Measurements from ENCODE around the gene CEMIP. TPM values are rescaled to one million over a fixed set of nuclear protein-coding genes. Genes with fewer than 3 reads are reported as not detected.

CEMIP gene
- total and polyA plus RNA-seq, 2 of the 13 experiments (the other 11 are each of a cell fraction or from before 2014, with no cell fraction given): 4.3 to 28.5 TPM

DNA sequence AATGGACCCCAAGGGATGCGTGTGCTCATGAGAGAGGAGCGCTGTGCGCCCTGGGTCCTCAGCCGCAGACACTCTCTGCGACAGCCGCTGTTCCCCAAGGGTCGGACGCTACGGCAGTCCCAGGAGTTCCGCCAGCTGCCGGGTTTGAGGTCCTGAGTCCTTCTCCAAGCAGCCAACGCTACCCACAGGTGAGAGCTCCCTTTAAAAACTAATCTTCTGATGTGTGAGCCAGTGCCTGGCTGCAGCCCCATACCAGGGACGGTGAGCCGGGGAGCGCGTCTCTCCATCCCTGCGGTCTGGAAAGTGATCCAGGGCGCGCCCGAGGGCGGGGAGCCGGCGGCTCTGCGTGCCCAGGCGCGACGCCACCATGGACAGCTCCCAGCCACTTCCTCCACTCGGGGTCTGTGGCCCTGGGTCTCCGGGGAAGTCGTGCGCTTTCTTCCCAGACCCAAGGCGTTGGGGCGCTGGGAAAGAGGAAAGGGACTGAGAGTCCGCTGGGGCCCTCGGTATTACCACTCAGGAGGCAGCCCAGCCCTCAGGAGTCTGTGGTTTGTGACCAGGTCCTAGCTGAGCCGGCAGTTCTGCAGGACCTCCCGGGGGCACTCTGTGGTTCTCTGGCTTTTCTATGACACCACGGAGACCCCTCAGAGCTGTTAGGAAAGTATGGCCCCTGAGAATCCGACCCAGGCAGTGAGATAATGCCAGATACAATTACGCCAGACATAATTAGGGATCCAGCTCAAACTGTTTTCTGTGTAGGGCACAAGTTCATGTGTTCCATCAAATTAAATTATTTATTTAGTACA, 1.4 kb downstream of the CEMIP start (continued):
- TF ChIP-seq, protein P1, sequence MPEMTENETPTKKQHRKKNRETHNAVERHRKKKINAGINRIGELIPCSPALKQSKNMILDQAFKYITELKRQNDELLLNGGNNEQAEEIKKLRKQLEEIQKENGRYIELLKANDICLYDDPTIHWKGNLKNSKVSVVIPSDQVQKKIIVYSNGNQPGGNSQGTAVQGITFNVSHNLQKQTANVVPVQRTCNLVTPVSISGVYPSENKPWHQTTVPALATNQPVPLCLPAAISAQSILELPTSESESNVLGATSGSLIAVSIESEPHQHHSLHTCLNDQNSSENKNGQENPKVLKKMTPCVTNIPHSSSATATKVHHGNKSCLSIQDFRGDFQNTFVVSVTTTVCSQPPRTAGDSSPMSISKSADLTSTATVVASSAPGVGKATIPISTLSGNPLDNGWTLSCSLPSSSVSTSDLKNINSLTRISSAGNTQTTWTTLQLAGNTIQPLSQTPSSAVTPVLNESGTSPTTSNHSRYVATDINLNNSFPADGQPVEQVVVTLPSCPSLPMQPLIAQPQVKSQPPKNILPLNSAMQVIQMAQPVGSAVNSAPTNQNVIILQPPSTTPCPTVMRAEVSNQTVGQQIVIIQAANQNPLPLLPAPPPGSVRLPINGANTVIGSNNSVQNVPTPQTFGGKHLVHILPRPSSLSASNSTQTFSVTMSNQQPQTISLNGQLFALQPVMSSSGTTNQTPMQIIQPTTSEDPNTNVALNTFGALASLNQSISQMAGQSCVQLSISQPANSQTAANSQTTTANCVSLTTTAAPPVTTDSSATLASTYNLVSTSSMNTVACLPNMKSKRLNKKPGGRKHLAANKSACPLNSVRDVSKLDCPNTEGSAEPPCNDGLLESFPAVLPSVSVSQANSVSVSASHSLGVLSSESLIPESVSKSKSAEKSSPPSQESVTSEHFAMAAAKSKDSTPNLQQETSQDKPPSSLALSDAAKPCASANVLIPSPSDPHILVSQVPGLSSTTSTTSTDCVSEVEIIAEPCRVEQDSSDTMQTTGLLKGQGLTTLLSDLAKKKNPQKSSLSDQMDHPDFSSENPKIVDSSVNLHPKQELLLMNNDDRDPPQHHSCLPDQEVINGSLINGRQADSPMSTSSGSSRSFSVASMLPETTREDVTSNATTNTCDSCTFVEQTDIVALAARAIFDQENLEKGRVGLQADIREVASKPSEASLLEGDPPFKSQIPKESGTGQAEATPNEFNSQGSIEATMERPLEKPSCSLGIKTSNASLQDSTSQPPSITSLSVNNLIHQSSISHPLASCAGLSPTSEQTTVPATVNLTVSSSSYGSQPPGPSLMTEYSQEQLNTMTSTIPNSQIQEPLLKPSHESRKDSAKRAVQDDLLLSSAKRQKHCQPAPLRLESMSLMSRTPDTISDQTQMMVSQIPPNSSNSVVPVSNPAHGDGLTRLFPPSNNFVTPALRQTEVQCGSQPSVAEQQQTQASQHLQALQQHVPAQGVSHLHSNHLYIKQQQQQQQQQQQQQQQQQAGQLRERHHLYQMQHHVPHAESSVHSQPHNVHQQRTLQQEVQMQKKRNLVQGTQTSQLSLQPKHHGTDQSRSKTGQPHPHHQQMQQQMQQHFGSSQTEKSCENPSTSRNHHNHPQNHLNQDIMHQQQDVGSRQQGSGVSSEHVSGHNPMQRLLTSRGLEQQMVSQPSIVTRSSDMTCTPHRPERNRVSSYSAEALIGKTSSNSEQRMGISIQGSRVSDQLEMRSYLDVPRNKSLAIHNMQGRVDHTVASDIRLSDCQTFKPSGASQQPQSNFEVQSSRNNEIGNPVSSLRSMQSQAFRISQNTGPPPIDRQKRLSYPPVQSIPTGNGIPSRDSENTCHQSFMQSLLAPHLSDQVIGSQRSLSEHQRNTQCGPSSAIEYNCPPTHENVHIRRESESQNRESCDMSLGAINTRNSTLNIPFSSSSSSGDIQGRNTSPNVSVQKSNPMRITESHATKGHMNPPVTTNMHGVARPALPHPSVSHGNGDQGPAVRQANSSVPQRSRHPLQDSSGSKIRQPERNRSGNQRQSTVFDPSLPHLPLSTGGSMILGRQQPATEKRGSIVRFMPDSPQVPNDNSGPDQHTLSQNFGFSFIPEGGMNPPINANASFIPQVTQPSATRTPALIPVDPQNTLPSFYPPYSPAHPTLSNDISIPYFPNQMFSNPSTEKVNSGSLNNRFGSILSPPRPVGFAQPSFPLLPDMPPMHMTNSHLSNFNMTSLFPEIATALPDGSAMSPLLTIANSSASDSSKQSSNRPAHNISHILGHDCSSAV (CRISPR knock-in tag; IDR thresholded peaks at IDR 0.05; ENCODE audit: borderline replicate concordance): 0 out of 2 replicates have a peak, but pooled peaks have one; percentile 53
- TF ChIP-seq GLI4 (CRISPR knock-in tag; IDR thresholded peaks at IDR 0.05; ENCODE audit: borderline replicate concordance) (peak; percentile 73; the same call in 1 of the 2 replicates), ZSCAN20 (CRISPR knock-in tag; IDR thresholded peaks at IDR 0.05; ENCODE audit: borderline replicate concordance) (peak; percentile 86; the same call in 1 of the 2 replicates), ARID2 (CRISPR knock-in tag; IDR thresholded peaks at IDR 0.05; ENCODE audit: borderline replicate concordance) (peak; percentile 86), ZNF788 (CRISPR knock-in tag; IDR thresholded peaks at IDR 0.05; ENCODE audit: borderline replicate concordance) (peak; percentile 81; the same call in 1 of the 2 replicates), TBP (CRISPR knock-in tag; IDR thresholded peaks at IDR 0.05) (no peak), ZNF878 (CRISPR knock-in tag; IDR thresholded peaks at IDR 0.05) (peak; percentile 84; the same call in 1 of the 2 replicates)
- TF ChIP-seq, protein P2, sequence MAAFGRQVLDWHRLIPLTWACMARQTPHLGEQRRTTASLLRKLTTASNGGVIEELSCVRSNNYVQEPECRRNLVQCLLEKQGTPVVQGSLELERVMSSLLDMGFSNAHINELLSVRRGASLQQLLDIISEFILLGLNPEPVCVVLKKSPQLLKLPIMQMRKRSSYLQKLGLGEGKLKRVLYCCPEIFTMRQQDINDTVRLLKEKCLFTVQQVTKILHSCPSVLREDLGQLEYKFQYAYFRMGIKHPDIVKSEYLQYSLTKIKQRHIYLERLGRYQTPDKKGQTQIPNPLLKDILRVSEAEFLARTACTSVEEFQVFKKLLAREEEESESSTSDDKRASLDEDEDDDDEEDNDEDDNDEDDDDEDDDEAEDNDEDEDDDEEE (CRISPR knock-in tag; IDR thresholded peaks at IDR 0.05): peak; percentile 93; the same call in 1 of the 2 replicates
- TF ChIP-seq, protein P3, sequence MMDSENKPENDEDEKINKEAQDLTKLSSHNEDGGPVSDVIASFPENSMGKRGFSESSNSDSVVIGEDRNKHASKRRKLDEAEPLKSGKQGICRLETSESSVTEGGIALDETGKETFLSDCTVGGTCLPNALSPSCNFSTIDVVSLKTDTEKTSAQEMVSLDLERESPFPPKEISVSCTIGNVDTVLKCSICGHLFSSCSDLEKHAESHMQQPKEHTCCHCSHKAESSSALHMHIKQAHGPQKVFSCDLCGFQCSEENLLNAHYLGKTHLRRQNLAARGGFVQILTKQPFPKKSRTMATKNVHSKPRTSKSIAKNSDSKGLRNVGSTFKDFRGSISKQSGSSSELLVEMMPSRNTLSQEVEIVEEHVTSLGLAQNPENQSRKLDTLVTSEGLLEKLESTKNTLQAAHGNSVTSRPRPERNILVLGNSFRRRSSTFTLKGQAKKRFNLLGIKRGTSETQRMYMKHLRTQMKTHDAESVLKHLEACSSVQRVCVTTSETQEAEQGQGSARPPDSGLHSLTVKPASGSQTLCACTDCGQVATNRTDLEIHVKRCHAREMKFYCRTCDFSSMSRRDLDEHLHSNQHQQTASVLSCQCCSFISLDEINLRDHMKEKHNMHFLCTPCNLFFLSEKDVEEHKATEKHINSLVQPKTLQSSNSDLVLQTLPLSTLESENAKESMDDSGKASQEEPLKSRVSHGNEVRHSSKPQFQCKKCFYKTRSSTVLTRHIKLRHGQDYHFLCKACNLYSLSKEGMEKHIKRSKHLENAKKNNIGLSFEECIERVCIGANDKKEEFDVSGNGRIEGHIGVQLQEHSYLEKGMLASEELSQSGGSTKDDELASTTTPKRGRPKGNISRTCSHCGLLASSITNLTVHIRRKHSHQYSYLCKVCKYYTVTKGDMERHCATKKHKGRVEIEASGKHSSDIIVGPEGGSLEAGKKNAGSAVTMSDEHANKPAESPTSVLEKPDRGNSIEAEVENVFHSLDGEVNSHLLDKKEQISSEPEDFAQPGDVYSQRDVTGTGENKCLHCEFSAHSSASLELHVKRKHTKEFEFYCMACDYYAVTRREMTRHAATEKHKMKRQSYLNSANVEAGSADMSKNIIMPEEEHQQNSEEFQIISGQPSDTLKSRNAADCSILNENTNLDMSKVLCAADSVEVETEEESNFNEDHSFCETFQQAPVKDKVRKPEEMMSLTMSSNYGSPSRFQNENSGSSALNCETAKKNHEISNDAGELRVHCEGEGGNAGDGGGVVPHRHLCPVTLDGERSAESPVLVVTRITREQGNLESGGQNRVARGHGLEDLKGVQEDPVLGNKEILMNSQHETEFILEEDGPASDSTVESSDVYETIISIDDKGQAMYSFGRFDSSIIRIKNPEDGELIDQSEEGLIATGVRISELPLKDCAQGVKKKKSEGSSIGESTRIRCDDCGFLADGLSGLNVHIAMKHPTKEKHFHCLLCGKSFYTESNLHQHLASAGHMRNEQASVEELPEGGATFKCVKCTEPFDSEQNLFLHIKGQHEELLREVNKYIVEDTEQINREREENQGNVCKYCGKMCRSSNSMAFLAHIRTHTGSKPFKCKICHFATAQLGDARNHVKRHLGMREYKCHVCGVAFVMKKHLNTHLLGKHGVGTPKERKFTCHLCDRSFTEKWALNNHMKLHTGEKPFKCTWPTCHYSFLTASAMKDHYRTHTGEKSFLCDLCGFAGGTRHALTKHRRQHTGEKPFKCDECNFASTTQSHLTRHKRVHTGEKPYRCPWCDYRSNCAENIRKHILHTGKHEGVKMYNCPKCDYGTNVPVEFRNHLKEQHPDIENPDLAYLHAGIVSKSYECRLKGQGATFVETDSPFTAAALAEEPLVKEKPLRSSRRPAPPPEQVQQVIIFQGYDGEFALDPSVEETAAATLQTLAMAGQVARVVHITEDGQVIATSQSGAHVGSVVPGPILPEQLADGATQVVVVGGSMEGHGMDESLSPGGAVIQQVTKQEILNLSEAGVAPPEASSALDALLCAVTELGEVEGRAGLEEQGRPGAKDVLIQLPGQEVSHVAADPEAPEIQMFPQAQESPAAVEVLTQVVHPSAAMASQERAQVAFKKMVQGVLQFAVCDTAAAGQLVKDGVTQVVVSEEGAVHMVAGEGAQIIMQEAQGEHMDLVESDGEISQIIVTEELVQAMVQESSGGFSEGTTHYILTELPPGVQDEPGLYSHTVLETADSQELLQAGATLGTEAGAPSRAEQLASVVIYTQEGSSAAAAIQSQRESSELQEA (CRISPR knock-in tag; IDR thresholded peaks at IDR 0.05; ENCODE audit: not compliant biosample characterization): no peak
